D721Med (cell line): ENCODE measurements around the gene VGLL4.
A peak's percentile ranks its signal among the peaks of the same experiment; 100 is the strongest.

Source experiments
- DNase-seq: peaks from one replicate; pipeline ENCODE4 v3.0.0; 2011; ENCODE audit warnings: low spot score; ENCODE audit not compliant: insufficient read length
- FAIRE-seq: peaks from 2 replicates; lab custom pipeline; 2011; peaks lifted over from hg19 to GRCh38; lab: Jason Lieb, UNC
- CTCF ChIP-seq: IDR thresholded peaks from 2 replicates; pipeline ENCODE4 v1.5.1; 2012; ENCODE audit warnings: mild to moderate bottlenecking, control low read depth; ENCODE audit not compliant: insufficient read depth; ENCODE audit errors: missing control alignments

Gene VGLL4

GRCh38 chr3:11679964-11680363, 36.2 kb upstream of the VGLL4 start:
- FAIRE-seq (no peak), DNase-seq (no peak)
- TF ChIP-seq CTCF = no peak

GRCh38 chr3:11672363-11672762, 28.6 kb upstream of the VGLL4 start:
- FAIRE-seq = no peak
- no peak for TF ChIP-seq CTCF
- no peak for DNase-seq

GRCh38 chr3:11671648-11672100, 28.0 kb upstream of the VGLL4 start:
- no peak for DNase-seq
- no peak for TF ChIP-seq CTCF
- no peak for FAIRE-seq

- TF ChIP-seq CTCF = no peak
- FAIRE-seq = no peak
- DNase-seq = no peak
Measured at GRCh38 chr3:11668243-11669235, 24.8 kb upstream of the VGLL4 start.

GRCh38 chr3:11665331-11665730, 21.6 kb upstream of the VGLL4 start:
- TF ChIP-seq CTCF = no peak
- FAIRE-seq = no peak
- DNase-seq = no peak

- peak; percentile 12 for TF ChIP-seq CTCF
- FAIRE-seq (no peak), DNase-seq (no peak)
Measured at GRCh38 chr3:11662392-11662990, 18.8 kb upstream of the VGLL4 start.

- DNase-seq (no peak), FAIRE-seq (no peak)
- TF ChIP-seq CTCF = no peak
Measured at GRCh38 chr3:11661827-11662226, 18.1 kb upstream of the VGLL4 start.
